Measurements from ENCODE around the gene SERP2. TPM values are rescaled to one million over a fixed set of nuclear protein-coding genes. Genes with fewer than 3 reads are reported as not detected.

SERP2 gene
- total and polyA plus RNA-seq, 2 of the 8 experiments (the other 6 are each of a cell fraction or from before 2014, with no cell fraction given) = 2.0 to 2.3 TPM

DNA sequence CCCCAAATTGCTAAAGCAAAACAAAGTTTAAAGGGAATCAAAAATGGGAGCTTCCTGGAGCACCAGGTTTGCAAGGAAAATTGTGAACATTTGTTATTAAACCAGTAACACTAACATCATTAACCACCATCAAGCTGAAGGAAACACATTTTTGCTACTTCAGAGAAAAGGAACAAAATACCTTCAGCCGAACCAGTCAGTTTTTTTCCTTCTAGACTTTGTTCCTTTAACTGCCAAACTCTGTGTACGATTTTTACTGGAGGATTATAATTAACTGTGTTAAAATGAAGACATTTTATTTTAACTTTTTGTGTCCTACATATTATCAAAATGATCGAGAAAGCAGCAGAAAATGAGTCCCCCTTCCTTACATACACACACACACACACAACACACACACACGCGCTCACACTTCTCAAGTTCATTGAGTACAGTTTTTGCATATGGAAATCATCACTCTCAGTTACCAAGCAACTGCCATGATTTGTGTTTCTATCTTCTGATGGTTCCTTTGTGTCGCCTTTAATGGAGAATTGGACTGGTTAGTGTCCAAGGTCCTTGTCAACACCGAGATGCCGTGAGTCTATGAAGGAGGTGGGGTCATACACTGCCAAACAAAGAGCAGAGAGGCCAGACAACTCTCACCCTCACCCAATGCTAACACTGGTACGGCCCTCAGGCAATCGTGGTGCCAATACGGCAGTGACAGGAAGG lies 9.8 kb upstream of the SERP2 start:
- FAIRE-seq (no peak), DNase-seq (ENCODE audit: low read depth in 1 of 2, low spot score in 2 of 2) (no peak)
- Histone ChIP-seq H3K14ac (ENCODE audit: insufficient read length) (no peak overlapping the region), H3K79me1 (ENCODE audit: low read depth, low read length) (no peaks in the 10 kb centered on the region), H3K27ac (ENCODE audit: low read depth, low read length) (no peak overlapping the region), H4K91ac (replicated peaks; ENCODE audit: insufficient read length, low read length) (no peak overlapping the region), H4K8ac (ENCODE audit: extremely low read depth, insufficient read depth, low read length) (no peak overlapping the region), H3K36me3 (ENCODE audit: control insufficient read depth in 2 of 4, insufficient read depth in 4 of 4, low read length in 3 of 4) (no peaks in the 10 kb centered on the region), H3K27me3 (replicated peaks in 1 of 4; ENCODE audit: control insufficient read depth in 3 of 4, extremely low read depth in 1 of 4, insufficient read depth in 3 of 4, low read length in 3 of 4) (no peaks in the 10 kb centered on the region), H2BK12ac (ENCODE audit: low read depth, low read length) (no peak overlapping the region), H3K79me2 (ENCODE audit: control insufficient read depth in 1 of 2, insufficient read depth in 2 of 2, low read length in 2 of 2) (no peaks in the 10 kb centered on the region), H2BK120ac (replicated peaks; ENCODE audit: low read depth, low read length) (no peak overlapping the region), H3K9ac (replicated peaks in 1 of 4; ENCODE audit: extremely low read depth in 1 of 4, low read depth in 3 of 4, low read length in 3 of 4) (no peak overlapping the region), H2BK5ac (ENCODE audit: low read depth, low read length) (no peak overlapping the region), H3K18ac (ENCODE audit: extremely low read depth, low read length) (no peak overlapping the region), H3K4me3 (ENCODE audit: extremely low read depth in 1 of 4, insufficient read depth in 2 of 4, low read depth in 3 of 4, low read length in 4 of 4) (no peak overlapping the region), H3K23me2 (ENCODE audit: low read depth, low read length) (peaks cover 3% of the 10 kb centered on the region), H2AK5ac (ENCODE audit: low read depth, low read length) (no peak overlapping the region), H4K20me1 (replicated peaks in 1 of 2; ENCODE audit: control insufficient read depth in 1 of 2, insufficient read depth in 2 of 2, low read length in 2 of 2) (no peaks in the 10 kb centered on the region), H2BK20ac (ENCODE audit: low read length) (no peak overlapping the region), H3K4me2 (ENCODE audit: insufficient read depth in 1 of 2, low read depth in 2 of 2, low read length in 2 of 2) (no peak overlapping the region), H2BK15ac (ENCODE audit: low read length) (no peak overlapping the region), H3K9me3 (ENCODE audit: insufficient read depth in 2 of 2, low read depth in 1 of 2, low read length in 1 of 2) (no peaks in the 10 kb centered on the region), H3K4ac (replicated peaks; ENCODE audit: insufficient read length, low read depth, low read length) (no peak overlapping the region), H3K56ac (replicated peaks; ENCODE audit: insufficient read length, low read depth, low read length) (no peak overlapping the region), H3K4me1 (replicated peaks in 1 of 4; ENCODE audit: control insufficient read depth in 3 of 4, insufficient read depth in 4 of 4, low read length in 3 of 4) (no peaks in the 10 kb centered on the region), H4K5ac (ENCODE audit: insufficient read length, low read depth, low read length) (no peak overlapping the region), H3K23ac (ENCODE audit: insufficient read length) (no peak overlapping the region), H2AFZ (ENCODE audit: low read length) (no peak overlapping the region)
- 88% methylated on average over 11 of the region's 11 CpGs; no CpG with 5 or more reads in 1 of the 2 experiments for WGBS, 2 experiments (ENCODE audit: extremely low coverage in 1 of 2, insufficient coverage in 1 of 2, insufficient read length in 1 of 2, insufficient replicate concordance in 2 of 2, low coverage in 1 of 2, low lambda C conversion rate in 2 of 2, missing lambda C conversion rate in 1 of 2)
- CTCF ChIA-PET (ENCODE audit: partially characterized antibody) = interaction anchor here (0.9 kb wide), 2 partner anchors 10 to 15 kb away, joined by 3 read pairs; partner anchors contain the start of gene SERP2
- POLR2A ChIA-PET (ENCODE audit: partially characterized antibody) = interaction anchor here (0.8 kb wide), 1 partner anchor 14 kb away, joined by 4 read pairs; no protein-coding TSS in a partner anchor
- TF ChIP-seq HDAC6 (IDR thresholded peaks at IDR 0.05; ENCODE audit: low read depth, low read length) (no peak), GABPA (IDR thresholded peaks at IDR 0.05; ENCODE audit: borderline replicate concordance, insufficient read depth, low read length) (no peak), RXRA (IDR thresholded peaks at IDR 0.05; ENCODE audit: insufficient read depth, low read depth, low read length) (no peak), TAF1 (IDR thresholded peaks at IDR 0.05; ENCODE audit: low read depth, low read length) (no peak), ASH2L (IDR thresholded peaks at IDR 0.05; ENCODE audit: low read length) (no peak), SAP30 (IDR thresholded peaks at IDR 0.05; ENCODE audit: insufficient read depth, insufficient replicate concordance, low read length) (no peak), SIN3A (conservative IDR thresholded peaks at IDR 0.05 in 1 of 2, IDR thresholded peaks at IDR 0.05 in 1 of 2; ENCODE audit: low read depth in 1 of 2, low read length in 2 of 2) (no peak), USF2 (IDR thresholded peaks at IDR 0.05; ENCODE audit: low read length) (no peak), KDM5A (IDR thresholded peaks at IDR 0.05; ENCODE audit: low read length) (no peak), CEBPB (IDR thresholded peaks at IDR 0.05; ENCODE audit: low read depth, low read length) (no peak)
- TF ChIP-seq, protein P1, sequence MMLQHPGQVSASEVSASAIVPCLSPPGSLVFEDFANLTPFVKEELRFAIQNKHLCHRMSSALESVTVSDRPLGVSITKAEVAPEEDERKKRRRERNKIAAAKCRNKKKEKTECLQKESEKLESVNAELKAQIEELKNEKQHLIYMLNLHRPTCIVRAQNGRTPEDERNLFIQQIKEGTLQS (IDR thresholded peaks at IDR 0.05; ENCODE audit: insufficient read depth, low read depth, low read length) = no peak
